ENCODE measurements around the gene SMYD4. TPM values are rescaled to one million over a fixed set of nuclear protein-coding genes. Genes with fewer than 3 reads are reported as not detected.

The SMYD4 gene
- total RNA-seq, 2 donors from 2014 or later: 31.6 to 36.8 TPM

DNA sequence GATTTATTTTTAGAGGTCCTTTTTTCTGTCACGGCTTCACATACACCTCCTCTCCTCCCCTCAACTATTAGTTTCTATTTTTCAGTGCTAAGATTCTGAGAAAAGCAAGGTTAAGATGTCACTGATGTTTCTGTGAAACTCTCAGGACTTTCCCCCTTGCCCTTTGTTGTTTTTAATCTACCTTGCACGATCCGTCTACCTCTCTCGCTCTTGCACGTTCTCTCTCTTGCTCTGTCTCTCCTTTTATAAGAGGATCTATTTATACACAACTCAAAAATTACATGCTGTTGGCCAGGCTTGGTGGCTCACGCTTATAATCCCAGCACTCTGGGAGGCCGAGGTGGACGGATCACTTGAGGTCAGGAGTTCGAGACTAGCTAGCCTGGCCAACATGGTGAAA is 43.7 kb upstream of the SMYD4 start:
- H3K36me3 ChIP-seq (ENCODE audit: control insufficient read depth, insufficient read depth, low read length): peaks cover 79% of the 10 kb centered on the region
- no peaks in the 10 kb centered on the region for H3K27me3 Mint-ChIP-seq (ENCODE audit: insufficient read depth)

DNA sequence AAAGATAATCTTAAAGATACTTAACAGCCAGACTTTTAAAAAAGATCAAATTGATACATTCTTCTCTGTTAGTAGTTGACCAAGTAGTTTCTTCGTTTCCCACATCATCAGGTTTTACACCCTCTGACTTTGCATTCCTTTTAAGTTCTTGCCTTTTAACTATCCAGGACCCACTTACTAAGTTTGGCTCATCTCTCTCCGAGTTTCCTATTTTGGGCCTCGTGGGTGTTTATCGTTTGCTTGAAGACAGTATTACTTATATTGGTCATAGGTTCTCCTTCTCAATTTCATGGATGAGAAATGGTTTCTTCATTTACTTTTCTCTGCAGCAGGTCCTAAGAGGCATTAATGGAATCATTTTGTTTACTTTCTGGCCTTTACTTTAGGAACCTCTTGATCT is 43.3 kb upstream of the SMYD4 start:
- TF ChIP-seq, protein P1, sequence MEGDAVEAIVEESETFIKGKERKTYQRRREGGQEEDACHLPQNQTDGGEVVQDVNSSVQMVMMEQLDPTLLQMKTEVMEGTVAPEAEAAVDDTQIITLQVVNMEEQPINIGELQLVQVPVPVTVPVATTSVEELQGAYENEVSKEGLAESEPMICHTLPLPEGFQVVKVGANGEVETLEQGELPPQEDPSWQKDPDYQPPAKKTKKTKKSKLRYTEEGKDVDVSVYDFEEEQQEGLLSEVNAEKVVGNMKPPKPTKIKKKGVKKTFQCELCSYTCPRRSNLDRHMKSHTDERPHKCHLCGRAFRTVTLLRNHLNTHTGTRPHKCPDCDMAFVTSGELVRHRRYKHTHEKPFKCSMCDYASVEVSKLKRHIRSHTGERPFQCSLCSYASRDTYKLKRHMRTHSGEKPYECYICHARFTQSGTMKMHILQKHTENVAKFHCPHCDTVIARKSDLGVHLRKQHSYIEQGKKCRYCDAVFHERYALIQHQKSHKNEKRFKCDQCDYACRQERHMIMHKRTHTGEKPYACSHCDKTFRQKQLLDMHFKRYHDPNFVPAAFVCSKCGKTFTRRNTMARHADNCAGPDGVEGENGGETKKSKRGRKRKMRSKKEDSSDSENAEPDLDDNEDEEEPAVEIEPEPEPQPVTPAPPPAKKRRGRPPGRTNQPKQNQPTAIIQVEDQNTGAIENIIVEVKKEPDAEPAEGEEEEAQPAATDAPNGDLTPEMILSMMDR (conservative IDR thresholded peaks at IDR 0.05): no peak
- Mint-ChIP-seq H3K27me3 (ENCODE audit: insufficient read depth) (no peaks in the 10 kb centered on the region), H3K9me3 (no peaks in the 10 kb centered on the region), H3K4me3 (no peak overlapping the region), H3K36me3 (ENCODE audit: low read depth) (peaks cover 59% of the 10 kb centered on the region), H3K27ac (peak overlapping the region; percentile 37), H3K4me1 (peaks cover 5% of the 10 kb centered on the region)
- H3K9me3 ChIP-seq (ENCODE audit: control insufficient read depth, low read length): no peaks in the 10 kb centered on the region
- no peaks in the 10 kb centered on the region for H3K27me3 ChIP-seq (ENCODE audit: control insufficient read depth, insufficient read depth, low read length, poor library complexity, severe bottlenecking)
- no peaks in the 10 kb centered on the region for H3K4me1 ChIP-seq (ENCODE audit: control insufficient read depth, insufficient read depth, low read length)
- H3K36me3 ChIP-seq (ENCODE audit: control insufficient read depth, insufficient read depth, low read length): peaks cover 74% of the 10 kb centered on the region
- no peak overlapping the region for H3K27ac ChIP-seq (ENCODE audit: low read depth, low read length)
- H3K9ac ChIP-seq (ENCODE audit: extremely low read depth, low read length, poor library complexity, severe bottlenecking): no peak overlapping the region
- 94 to 100% methylated on average over 1 to 4 of the region's 4 CpGs for WGBS, 2 experiments (ENCODE audit: insufficient coverage in 1 of 2, insufficient read length in 1 of 2)
- DNase-seq: no peak
- no peak overlapping the region for H3K4me3 ChIP-seq (ENCODE audit: low read length)

More for the DNA sequence above, 43.7 kb upstream of the SMYD4 start:
- Histone ChIP-seq H3K4me1 (ENCODE audit: control insufficient read depth, insufficient read depth, low read length) (no peaks in the 10 kb centered on the region), H3K27ac (ENCODE audit: low read depth, low read length) (no peak overlapping the region), H3K9me3 (ENCODE audit: control insufficient read depth, low read length) (no peaks in the 10 kb centered on the region), H3K27me3 (ENCODE audit: control insufficient read depth, insufficient read depth, low read length, poor library complexity, severe bottlenecking) (no peaks in the 10 kb centered on the region), H3K4me3 (ENCODE audit: low read length) (no peak overlapping the region), H3K9ac (ENCODE audit: extremely low read depth, low read length, poor library complexity, severe bottlenecking) (no peak overlapping the region)
- WGBS, 2 experiments (ENCODE audit: insufficient coverage in 1 of 2, insufficient read length in 1 of 2): 97% methylated on average over 8 to 9 of the region's 9 CpGs
- no peak for DNase-seq
- H3K4me1 Mint-ChIP-seq: peaks cover 5% of the 10 kb centered on the region
- TF ChIP-seq, protein P1 (conservative IDR thresholded peaks at IDR 0.05): no peak
- no peaks in the 10 kb centered on the region for H3K9me3 Mint-ChIP-seq
- H3K27ac Mint-ChIP-seq: peak overlapping the region; percentile 37
- peaks cover 57% of the 10 kb centered on the region for H3K36me3 Mint-ChIP-seq (ENCODE audit: low read depth)
- H3K4me3 Mint-ChIP-seq: no peak overlapping the region

DNA sequence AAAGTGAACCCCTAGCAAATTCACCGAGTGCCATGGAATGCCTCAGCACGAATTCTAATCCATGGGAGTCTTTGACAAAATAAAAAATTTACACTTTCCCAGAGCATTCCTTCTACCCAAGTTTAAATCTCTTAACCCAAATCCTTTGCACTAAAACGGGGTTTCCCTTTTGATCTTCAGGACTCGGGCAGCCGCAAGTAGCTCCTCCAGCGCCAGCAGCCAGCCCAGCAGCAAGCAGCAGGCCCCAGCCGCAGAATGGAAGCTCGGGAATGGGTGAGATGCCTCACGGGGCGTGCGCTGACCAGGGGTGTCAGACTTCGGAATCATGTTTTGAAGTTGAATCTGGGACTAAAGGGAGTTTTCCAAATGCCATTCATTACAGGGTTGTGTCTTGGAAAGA is 42.6 kb upstream of the SMYD4 start:
- Mint-ChIP-seq H3K27me3 (ENCODE audit: insufficient read depth) (no peaks in the 10 kb centered on the region), H3K4me3 (no peak overlapping the region), H3K9me3 (no peaks in the 10 kb centered on the region), H3K4me1 (peaks cover 5% of the 10 kb centered on the region), H3K27ac (no peak overlapping the region), H3K36me3 (ENCODE audit: low read depth) (peaks cover 59% of the 10 kb centered on the region)
- Histone ChIP-seq H3K36me3 (ENCODE audit: control insufficient read depth, insufficient read depth, low read length) (peaks cover 69% of the 10 kb centered on the region), H3K4me3 (ENCODE audit: low read length) (no peak overlapping the region), H3K27me3 (ENCODE audit: control insufficient read depth, insufficient read depth, low read length, poor library complexity, severe bottlenecking) (no peaks in the 10 kb centered on the region), H3K4me1 (ENCODE audit: control insufficient read depth, insufficient read depth, low read length) (no peaks in the 10 kb centered on the region), H3K9me3 (ENCODE audit: control insufficient read depth, low read length) (no peaks in the 10 kb centered on the region), H3K9ac (ENCODE audit: extremely low read depth, low read length, poor library complexity, severe bottlenecking) (no peak overlapping the region), H3K27ac (ENCODE audit: low read depth, low read length) (no peak overlapping the region)
- DNase-seq: no peak
- TF ChIP-seq, protein P1 (conservative IDR thresholded peaks at IDR 0.05): no peak
- WGBS, 2 experiments (ENCODE audit: insufficient coverage in 1 of 2, insufficient read length in 1 of 2): 97 to 98% methylated on average over 11 to 12 of the region's 12 CpGs
